HEK293 (cell line): ENCODE measurements around the gene TRPC4AP.

ENCODE experiments used
- CTCF ChIP-seq: fragments of 450-650 bp; formaldehyde crosslinking; IDR thresholded peaks from 2 replicates; pipeline ENCODE4 v1.5.1; 2016; ENCODE audit warnings: missing biosample characterization, missing genetic modification characterization
- ZBTB1 ChIP-seq: fragments of 450-650 bp; formaldehyde crosslinking; IDR thresholded peaks from 2 replicates; pipeline ENCODE4 v1.5.1; 2016; ENCODE audit warnings: missing biosample characterization, missing genetic modification characterization
- ZNF23 ChIP-seq: fragments of 450-650 bp; formaldehyde crosslinking; IDR thresholded peaks from 2 replicates; pipeline ENCODE4 v1.5.1; 2016; ENCODE audit warnings: missing biosample characterization, missing genetic modification characterization, borderline replicate concordance
- ZNF280D ChIP-seq: fragments of 450-650 bp; formaldehyde crosslinking; IDR thresholded peaks from 2 replicates; pipeline ENCODE4 v1.5.1; 2016; ENCODE audit warnings: missing biosample characterization, missing genetic modification characterization
- ZNF398 ChIP-seq: fragments of 450-650 bp; formaldehyde crosslinking; IDR thresholded peaks from 2 replicates; pipeline ENCODE4 v1.5.1; 2017; ENCODE audit warnings: missing biosample characterization, missing genetic modification characterization

- TF ChIP-seq ZNF398 (tag by site-specific recombination) (no peak), ZNF280D (tag by site-specific recombination) (no peak), ZNF23 (no peak), CTCF (no peak), ZBTB1 (tag by site-specific recombination) (no peak)
Observed at GRCh38 chr20:35115606-35116005, 23.0 kb upstream of the TRPC4AP start.
